Thyroid gland (tissue), 4 donors: ENCODE results near the gene UBE2D2.

Experiments
- POLR2A ChIP-seq, 2 donors: fragments of 450-650 bp; IDR thresholded peaks; one replicate each; pipeline ENCODE4 v1.6.1; 2017; ENCODE audit warnings: antibody characterized with exemption in 2 of 2, mild to moderate bottlenecking in 2 of 2, moderate library complexity in 1 of 2
- TF ChIP-seq, protein P1 (sequence below), 6 experiments: fragments of 200-600 bp in 3 of 6; fragments of 450-650 bp in 3 of 6; sonication (generic) in 3 of 6; IDR thresholded peaks; one replicate each; pipeline ENCODE4 v1.5.1; 2016 to 2019; ENCODE audit warnings: antibody characterized with exemption in 6 of 6, mild to moderate bottlenecking in 2 of 6, inconsistent platforms in 1 of 6, moderate library complexity in 1 of 6

- TF ChIP-seq, protein P1, sequence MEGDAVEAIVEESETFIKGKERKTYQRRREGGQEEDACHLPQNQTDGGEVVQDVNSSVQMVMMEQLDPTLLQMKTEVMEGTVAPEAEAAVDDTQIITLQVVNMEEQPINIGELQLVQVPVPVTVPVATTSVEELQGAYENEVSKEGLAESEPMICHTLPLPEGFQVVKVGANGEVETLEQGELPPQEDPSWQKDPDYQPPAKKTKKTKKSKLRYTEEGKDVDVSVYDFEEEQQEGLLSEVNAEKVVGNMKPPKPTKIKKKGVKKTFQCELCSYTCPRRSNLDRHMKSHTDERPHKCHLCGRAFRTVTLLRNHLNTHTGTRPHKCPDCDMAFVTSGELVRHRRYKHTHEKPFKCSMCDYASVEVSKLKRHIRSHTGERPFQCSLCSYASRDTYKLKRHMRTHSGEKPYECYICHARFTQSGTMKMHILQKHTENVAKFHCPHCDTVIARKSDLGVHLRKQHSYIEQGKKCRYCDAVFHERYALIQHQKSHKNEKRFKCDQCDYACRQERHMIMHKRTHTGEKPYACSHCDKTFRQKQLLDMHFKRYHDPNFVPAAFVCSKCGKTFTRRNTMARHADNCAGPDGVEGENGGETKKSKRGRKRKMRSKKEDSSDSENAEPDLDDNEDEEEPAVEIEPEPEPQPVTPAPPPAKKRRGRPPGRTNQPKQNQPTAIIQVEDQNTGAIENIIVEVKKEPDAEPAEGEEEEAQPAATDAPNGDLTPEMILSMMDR (IDR thresholded peaks at IDR 0.05) = no peak
- TF ChIP-seq POLR2A (IDR thresholded peaks at IDR 0.05) = no peak
These were observed 58.7 kb downstream of the UBE2D2 start for GRCh38 chr5:139619861-139620260.
